ENCODE data around the gene KIF6. TPM values are rescaled to one million over a fixed set of nuclear protein-coding genes. Genes with fewer than 3 reads are reported as not detected.
"Not testable (repeated sequence)": the region's sequence is repeated elsewhere in the genome, so short reads cannot be mapped to it uniquely, and the experiment has no call there.

The KIF6 gene
- total RNA-seq, 2 experiments from 2014 or later = 0.17 to 0.23 TPM

GRCh38 chr6:39723350-39723749 lies 1.9 kb downstream of the KIF6 start:
- CTCF ChIA-PET, POLR2A ChIA-PET: not testable (repeated sequence)

- ChIA-PET CTCF (no interaction called here), POLR2A (no interaction called here)
Observed at GRCh38 chr6:39714802-39715201, 10.4 kb downstream of the KIF6 start.

GRCh38 chr6:39707962-39708683 lies 17.1 kb downstream of the KIF6 start:
- CTCF ChIA-PET = no interaction called here
- POLR2A ChIA-PET = no interaction called here

- CTCF ChIA-PET = no interaction called here
- POLR2A ChIA-PET = no interaction called here
Observed at GRCh38 chr6:39706819-39707335, 18.3 kb downstream of the KIF6 start.

GRCh38 chr6:39702265-39702664 lies 22.9 kb downstream of the KIF6 start:
- CTCF ChIA-PET = no interaction called here

GRCh38 chr6:39700362-39700761 lies 24.8 kb downstream of the KIF6 start:
- ChIA-PET POLR2A (no interaction called here), CTCF (no interaction called here)

More at GRCh38 chr6:39702265-39702664, 22.9 kb downstream of the KIF6 start:
- POLR2A ChIA-PET = no interaction called here

- CTCF ChIA-PET = no interaction called here
- POLR2A ChIA-PET = no interaction called here
Observed at GRCh38 chr6:39698789-39699188, 26.4 kb downstream of the KIF6 start.

GRCh38 chr6:39696986-39697788 lies 28.0 kb downstream of the KIF6 start:
- POLR2A ChIA-PET = no interaction called here
- CTCF ChIA-PET = no interaction called here

GRCh38 chr6:39695447-39695846 lies 29.8 kb downstream of the KIF6 start:
- ChIA-PET CTCF (no interaction called here), POLR2A (no interaction called here)

- CTCF ChIA-PET = no interaction called here
Observed at GRCh38 chr6:39693206-39693605, 32.0 kb downstream of the KIF6 start.

GRCh38 chr6:39688494-39688893 lies 36.7 kb downstream of the KIF6 start:
- ChIA-PET POLR2A (no interaction called here), CTCF (no interaction called here)

More at GRCh38 chr6:39693206-39693605, 32.0 kb downstream of the KIF6 start:
- POLR2A ChIA-PET = no interaction called here

- CTCF ChIA-PET = no interaction called here
- POLR2A ChIA-PET = no interaction called here
Observed at GRCh38 chr6:39686976-39687375, 38.2 kb downstream of the KIF6 start.

GRCh38 chr6:39685938-39686337 lies 39.3 kb downstream of the KIF6 start:
- CTCF ChIA-PET = no interaction called here
- POLR2A ChIA-PET = no interaction called here

- POLR2A ChIA-PET = no interaction called here
- CTCF ChIA-PET = no interaction called here
Observed at GRCh38 chr6:39685489-39685826, 39.8 kb downstream of the KIF6 start.

GRCh38 chr6:39684790-39685488 lies 40.3 kb downstream of the KIF6 start:
- POLR2A ChIA-PET = no interaction called here
- CTCF ChIA-PET = no interaction called here

- ChIA-PET POLR2A (no interaction called here), CTCF (no interaction called here)
Observed at GRCh38 chr6:39681674-39682121, 43.5 kb downstream of the KIF6 start.

- ChIA-PET CTCF (no interaction called here), POLR2A (no interaction called here)
Observed at GRCh38 chr6:39678914-39679313, 46.3 kb downstream of the KIF6 start.

- POLR2A ChIA-PET, CTCF ChIA-PET: not testable (repeated sequence)
Observed at GRCh38 chr6:39677318-39677717, 47.9 kb downstream of the KIF6 start.

- CTCF ChIA-PET = no interaction called here
- POLR2A ChIA-PET = no interaction called here
Observed at GRCh38 chr6:39670519-39670918, 54.7 kb downstream of the KIF6 start.

GRCh38 chr6:39669973-39670342 lies 55.2 kb downstream of the KIF6 start:
- CTCF ChIA-PET = no interaction called here
- POLR2A ChIA-PET = no interaction called here

Measured in activated CD8-positive, alpha-beta memory T cell treated with anti-CD3 and anti-CD28 coated beads for 36 hours (primary cell).